HG03460 (cell line): ENCODE data around the gene ARL15.

Source experiments
- ATAC-seq: cut with Tn5 transposase; IDR thresholded peaks from one replicate; pipeline ENCODE4 v1.9.1; 2021; ENCODE audit not compliant: unreplicated experiment

The ARL15 gene

DNA sequence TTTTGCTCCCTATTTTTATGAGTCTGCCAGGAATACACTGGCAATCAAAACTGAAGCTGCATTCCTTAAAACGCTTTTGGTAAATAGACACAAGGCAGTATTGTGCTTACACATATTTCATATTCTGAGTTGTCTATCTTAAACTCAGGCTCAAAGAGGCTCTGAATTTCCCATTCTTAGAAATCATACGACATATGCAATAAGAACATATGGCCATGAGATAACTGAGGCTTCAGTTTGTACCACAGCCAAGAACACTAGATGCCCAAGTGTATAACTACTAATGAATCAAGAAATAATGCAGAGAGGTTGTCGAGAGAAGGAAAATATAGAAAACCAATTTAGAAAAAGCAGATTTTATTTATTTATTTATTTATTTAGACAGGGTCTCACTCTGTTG is 392.5 kb downstream of the ARL15 start:
- no peak for ATAC-seq

DNA sequence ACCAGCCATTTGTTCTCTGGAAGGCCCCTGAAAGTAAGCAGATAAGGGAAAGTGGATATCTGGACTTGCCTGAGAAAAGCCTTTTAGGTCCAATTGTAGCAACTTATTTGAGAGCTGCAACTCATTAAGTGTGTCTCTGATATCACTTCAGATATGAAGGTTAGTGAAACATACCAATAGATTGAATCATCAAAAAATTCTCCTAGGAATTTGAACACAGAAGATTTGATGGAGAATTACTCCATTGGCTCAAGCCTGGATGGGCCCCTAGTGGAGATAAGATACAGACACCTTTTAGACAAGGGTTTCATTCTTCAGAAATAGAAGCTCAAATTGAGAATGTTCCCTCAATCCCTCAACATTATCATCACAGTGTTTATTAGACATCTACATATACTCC is 393.3 kb downstream of the ARL15 start:
- no peak for ATAC-seq

DNA sequence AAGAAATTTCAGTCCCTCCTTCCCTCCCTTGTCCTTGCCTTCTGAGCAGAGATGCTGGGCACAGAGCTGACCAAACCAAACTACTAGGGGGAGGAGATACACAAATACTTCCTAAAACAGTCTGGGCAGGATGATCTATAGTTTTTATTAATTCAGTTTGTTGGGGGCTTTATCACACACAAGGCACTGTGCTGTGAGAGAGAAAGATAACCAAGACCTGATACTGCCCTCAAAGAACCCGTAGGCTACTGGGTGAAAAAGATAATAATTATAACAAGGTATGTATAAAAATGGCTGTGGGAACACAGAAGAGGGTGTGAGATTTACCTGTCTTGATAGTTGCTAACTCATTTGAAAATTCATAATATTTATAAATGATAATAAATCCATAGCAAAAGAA is 395.3 kb downstream of the ARL15 start:
- ATAC-seq = no peak

DNA sequence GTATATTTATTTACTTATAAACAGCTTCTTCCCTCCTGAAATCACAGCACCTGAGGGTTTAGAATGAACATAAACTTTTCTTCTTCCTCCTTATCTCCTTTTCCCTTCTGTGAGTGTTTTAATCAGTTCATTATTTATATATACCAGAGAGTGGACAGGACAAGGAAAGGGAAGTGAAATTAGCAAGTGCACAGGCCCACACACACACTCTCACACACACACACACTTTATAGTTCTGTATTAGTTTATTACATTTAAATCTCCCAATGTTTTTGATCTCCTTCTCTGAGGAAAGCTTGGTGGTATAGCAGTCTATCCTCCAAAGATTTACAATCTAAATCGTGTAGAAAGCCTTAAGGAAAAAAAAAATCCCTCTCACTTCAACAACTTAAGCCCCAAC is 396.4 kb downstream of the ARL15 start:
- ATAC-seq = no peak

DNA sequence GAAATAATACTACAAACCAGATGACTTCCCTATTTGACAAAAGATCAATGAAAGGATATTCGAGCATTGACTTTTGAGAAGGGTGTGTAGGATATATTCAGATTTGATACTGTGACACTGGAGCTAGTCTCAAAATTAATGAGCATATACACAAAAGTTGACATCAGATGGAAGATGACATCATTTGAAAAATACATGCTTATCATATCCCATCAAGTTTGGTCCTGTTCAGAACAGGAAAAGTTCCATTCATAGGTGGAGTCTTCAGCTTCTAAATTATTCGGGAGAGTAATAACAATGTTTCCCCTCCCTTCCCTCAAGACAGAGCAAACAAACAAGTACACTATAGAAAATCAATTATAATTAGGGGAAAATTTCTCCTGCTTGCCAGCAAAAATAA is 401.6 kb downstream of the ARL15 start:
- ATAC-seq = no peak

DNA sequence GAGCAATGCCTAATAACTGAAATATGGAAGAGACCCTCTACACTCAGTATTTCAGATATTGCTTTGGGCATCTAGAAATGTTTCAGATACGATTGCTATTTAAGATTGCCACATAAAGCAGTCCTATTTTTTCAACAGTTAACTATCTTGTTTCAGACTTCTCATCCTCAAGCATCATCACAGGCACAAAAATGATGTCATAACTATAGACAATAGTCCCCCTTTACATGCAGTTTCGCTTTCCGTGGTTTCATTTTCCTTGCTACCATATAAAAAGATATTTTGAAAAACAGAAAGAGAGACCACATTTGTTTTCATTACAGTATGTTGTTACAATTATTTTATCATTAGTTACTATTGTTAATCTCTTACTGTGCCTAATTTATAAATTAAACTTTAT is 402.5 kb downstream of the ARL15 start:
- ATAC-seq = no peak

DNA sequence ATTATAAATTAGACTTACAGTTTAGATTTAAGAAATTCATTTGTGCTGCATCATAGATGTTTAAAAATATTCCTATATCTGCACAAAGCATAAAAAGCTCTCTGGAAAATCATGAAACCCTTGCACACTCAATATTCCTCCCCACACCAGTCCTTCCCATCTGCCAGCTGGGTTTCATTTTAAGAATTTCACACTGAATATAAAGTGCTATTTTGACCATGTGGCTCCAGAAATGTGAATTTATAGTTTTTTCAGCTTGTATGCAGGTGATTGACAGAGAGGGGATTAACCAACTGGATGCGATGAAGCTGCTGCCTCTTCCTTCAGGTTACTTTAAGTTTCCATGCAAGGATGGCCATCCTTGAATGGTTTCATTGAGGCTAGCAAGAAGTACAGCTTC is 403.6 kb downstream of the ARL15 start:
- no peak for ATAC-seq

DNA sequence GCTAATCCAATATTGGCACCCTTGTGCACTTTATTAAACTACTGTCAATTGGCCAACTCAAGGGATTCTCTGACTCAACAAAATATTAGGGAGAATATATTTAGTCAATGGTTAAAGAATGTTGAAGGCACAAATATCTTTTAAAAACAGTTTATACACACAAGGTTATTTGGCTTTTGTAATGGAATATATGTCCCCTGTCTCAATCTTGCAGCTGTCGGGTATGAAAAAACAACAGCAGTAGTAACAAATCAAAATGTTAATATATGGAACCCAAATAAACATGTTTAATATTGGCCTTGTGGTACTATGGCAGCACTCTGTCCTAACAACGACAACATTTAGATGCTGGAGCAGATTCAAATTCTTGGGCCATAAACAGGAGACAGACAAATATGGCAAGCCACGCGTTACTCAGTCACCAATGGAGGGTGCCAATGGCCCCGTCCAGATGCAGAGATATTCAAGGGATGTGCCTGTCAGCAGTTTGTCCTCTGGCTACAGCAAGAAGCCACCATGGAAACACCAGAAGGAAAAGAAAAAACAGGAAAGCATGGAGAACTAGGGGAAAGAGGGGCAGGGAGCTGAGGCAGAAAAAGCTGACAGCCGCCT is 408.0 kb downstream of the ARL15 start:
- no peak for ATAC-seq

DNA sequence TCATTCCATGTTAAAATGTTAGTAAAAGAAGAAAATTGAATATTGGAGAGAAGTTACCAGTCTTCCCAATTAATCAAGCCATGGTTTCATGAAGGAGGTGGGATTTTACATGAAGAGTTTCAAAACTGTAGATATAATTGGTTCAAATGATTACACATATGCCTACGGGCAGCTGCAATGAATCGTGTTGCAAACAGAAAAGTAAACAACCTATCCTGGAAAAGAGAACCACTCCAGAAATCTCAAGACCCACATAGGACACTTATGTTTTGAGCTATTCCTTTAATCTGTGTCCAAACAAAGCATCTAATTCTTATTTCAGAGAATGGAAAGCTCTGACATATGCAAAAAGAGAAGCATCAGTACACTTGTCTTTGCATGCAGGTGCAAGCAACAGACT is 409.7 kb downstream of the ARL15 start:
- no peak for ATAC-seq

DNA sequence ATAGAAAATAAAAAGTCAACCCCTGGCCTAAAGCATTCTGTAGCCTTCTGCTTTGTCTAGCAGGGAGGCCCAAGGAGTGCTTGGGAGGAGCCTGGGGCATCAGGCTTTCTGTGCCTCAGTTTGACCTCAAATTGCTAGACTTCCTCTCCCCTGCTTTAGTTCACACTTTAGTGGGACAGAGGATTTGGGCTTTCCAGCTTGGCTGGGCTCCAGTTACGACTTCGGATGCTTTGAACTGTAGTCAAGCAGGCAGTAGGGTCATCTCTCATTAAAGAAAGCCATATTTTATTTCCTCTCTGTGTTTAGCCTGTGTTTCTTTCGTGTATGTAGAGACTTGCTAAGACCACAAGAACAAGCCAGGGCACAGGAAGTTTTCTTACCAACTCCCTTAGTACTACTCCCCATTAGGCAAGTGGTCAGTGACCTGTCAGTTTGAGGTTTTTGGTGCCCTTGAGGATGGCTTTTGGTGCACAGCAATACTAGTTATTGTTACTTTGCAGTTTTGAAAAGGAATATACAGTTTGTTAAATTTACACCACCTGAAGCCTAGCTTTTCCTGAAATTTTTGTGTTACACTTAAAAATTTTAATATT is 415.2 kb downstream of the ARL15 start:
- ATAC-seq = no peak

DNA sequence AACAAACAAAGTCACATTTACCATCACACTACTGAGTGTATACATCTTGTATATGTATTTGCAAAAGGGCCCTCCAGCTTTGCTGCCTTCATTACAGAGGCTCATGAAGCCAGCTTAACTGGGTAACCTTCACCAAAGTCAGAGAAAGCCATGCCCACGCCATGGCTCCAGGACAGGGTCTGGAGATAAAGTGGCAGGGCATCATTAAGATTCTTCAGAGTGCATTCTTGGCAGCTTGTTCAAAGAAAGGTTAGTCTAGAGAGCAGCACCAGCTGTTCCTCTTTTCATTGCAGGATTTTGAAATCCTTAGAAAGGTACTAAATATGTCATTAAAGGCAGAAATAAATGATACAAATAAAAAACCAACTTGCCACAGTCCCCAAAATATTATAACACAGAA is 416.7 kb downstream of the ARL15 start:
- no peak for ATAC-seq

DNA sequence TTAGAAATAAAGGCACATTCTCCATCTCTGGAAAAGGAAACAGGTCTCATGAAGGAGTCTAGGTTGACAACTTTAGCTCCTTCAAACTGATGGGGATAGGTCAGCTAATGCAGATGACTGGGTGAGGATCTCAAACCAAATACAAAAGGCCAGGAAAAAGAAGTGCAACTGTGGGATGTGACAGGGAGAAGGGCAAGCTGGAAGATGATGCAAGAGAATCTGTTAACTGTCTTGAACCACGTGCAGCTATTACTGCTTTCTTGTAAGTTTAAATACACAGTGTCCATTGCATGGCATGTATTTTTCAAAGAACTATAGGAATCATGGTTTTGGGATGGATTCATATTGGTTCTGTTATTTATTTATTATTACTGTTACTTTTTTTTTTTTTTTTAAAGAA is 418.1 kb downstream of the ARL15 start:
- no peak for ATAC-seq

DNA sequence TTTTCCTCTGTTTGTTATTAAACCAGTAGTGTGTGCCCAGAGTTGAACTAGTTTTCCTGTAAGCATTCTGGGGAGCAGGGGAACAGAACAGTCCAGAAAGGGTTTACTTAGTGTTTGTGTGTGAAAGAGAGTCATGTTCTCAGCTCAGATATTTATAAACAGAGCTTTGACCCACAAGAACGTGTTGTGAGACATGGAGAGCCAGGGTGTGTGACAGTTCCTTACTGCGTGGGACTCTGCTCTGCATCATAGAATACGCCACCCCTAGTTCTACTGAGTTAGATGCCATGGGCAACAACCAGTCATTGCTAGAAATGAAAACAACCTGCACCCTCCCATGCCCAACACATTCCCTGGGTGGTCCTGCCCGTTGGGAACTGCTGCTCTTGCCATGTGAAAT is 419.2 kb downstream of the ARL15 start:
- no peak for ATAC-seq

DNA sequence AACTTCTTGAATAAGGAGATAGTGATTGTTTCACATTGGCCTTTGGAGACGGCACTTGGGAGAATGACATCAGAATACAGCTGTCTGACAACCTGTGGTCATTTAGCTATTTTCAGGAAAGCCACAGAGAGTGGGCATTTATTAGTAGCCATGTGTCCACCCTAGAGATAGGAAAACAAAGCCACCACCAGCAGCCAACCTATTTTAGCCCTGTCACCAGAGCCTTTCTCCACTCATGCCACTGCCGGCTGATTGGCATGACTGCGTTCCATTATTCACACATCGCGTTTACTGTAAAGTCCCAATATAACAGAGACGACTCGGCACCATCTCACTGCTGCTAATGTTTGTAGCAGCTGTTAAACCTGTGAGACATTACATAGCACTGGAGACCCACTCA is 419.9 kb downstream of the ARL15 start:
- ATAC-seq = no peak

DNA sequence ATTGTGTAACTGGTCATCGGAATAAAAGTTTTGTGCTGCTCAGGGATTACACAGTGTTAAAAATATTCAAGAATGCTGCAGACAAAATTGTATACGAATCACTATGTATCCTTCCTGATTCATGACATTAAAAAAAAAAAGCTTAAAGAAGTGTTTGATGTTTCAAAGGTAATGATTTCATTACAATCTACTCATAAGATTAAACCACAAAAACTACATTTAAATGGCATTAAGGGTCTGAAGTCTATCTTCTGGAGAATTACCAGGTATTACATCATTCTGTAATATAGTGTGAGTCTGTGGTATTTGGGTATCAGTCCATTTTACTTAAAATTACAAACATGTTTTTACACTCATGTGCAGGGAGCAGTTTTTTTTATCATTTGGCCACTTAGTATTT is 425.5 kb downstream of the ARL15 start:
- no peak for ATAC-seq

DNA sequence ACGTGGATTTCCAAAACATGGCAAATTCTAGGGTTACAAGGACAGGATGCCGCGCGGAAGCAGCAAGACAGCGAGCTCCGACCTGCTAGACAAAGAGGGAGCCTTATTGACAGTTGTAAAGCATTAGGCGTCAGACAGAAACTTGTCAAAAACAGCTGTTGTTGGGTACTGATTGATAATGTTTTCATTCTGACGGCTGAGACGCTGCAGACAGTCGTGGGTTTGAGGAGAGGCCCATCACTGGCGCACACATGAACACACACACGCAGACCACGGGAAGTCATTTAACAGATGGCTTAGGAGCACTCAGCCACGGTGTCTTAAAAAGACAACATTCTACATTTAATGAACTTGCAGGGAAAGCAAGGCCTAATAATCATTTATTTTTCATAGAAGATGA is 426.0 kb downstream of the ARL15 start:
- ATAC-seq = no peak

DNA sequence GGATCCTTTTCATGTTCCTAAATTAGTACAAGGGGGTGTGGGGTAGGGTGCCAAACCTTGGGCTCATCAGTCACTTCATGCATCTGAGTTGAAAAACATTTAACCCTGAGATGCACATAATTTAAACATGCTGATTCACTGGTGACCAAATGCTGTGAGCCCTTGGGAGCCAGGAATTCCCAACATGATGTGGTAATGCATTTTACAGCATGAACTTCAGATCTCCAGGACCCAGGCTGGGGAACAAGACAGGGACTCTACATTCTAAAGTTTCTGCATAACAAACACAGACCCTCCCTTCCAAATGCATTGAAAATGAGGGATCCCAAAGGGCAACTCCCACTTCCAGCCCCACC is 427.7 kb downstream of the ARL15 start:
- no peak for ATAC-seq

DNA sequence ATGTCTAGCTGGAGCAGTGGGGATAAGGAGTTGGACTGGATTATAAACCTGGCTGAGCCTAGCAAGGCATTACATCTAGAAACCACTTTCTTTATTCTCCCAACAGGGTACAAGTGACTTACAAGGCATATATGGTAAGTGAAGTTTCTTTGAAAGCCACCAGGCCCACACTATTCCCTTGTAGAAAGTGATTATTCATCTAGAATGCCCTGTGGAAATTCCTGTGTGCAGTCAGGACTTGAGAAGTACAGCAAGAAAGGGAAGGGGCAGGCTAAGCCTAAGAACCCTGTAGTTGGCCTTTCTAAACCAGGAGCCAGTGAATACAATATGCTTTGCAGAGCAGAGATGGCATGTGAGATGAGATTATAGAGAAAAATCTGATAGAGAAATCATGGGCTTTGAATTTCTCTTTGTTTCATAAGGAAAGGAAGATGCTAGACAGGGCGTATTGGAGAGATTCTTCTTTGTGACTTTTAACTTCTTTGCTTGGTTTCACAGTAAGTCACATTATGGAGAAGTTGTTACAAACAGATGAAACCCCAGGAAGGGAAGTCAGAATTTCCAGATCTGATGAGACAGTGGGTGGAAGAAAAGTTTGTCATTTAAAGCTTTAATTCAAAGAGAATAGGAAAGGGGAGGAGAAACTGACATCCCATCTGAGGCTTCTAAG is 428.2 kb downstream of the ARL15 start:
- ATAC-seq = no peak

DNA sequence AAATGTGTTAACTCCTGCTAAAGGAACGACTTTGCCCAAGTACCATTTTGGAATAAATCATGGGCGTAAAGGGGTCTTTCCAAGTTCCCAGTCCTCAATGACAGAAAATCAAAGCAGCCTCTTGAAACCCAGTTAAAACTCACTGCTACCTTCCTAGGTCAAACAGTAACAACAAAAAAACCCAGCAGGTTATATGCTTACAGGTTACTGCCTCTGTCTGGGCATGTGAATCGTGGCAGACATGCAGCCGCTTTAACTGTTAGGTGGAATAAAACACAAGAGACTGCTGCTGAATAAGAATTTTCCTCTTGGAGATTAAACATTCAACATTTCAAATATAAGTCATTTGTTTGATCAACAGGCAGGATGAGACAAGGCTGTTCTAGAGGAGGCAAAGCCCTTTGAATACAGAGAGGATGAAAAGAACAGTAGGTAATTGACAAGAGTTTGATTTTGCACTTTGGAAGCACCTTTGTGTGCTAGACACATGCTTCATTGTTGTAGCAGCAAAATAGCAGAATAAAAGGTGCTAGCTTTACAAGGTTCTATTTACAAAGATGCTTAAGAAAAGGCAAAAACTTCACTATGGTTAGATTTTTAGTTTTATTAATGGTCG is 430.6 kb downstream of the ARL15 start:
- no peak for ATAC-seq

DNA sequence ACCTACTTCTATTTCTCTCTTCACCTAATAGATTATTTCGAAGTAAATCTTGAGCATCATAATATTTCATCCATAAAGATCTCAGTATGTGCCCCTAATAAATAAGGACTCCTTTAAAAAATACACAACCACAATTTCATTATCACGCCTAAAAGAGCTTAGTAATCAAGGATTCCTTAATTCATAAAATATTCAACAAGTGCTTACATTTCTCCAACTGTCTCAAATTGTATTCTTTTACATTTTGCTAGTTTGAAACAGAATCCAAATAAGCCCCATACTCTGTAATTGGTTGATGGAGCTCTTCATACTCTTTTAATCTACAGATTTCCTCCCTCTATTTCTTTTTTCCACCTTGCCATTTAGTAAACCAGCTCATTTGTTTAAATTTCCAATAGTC is 432.4 kb downstream of the ARL15 start:
- no peak for ATAC-seq

DNA sequence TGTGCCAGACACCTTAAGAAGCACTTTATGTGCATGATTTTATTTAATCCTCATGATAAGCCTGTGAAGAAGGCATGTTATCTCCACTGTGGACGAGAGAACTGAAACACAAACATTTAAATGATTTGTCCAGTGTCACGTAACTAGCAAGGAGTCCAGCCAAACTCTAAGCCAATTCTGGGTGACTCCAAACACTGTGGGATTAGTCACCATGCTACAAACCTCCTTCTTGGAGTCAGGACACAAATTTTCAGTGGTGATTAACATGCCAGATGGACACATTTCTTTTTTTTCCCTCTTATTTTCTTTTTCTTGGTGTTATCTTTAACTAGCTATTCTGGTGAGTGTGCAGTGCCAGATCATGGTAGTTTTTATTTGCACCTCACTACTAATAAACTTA is 433.1 kb downstream of the ARL15 start:
- ATAC-seq = no peak

DNA sequence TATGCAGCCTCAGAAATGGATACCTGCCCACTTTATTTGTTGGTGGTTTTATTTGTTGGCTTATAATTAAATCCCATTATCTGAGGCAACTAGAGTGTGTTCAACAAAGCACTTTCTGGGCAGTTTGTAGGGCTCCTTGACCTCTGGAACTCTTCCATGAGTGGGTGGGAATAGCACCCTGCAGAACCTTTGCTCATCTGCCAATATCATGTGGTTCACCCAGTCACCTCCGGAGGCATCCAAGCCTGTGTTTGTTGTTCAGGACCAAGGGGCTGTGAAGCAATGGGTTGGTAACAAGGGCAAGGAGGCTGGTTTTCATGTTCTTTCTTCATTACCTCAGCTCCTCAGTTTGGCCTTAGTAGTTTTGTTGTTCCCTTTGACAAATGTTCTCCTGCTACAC is 436.0 kb downstream of the ARL15 start:
- no peak for ATAC-seq

DNA sequence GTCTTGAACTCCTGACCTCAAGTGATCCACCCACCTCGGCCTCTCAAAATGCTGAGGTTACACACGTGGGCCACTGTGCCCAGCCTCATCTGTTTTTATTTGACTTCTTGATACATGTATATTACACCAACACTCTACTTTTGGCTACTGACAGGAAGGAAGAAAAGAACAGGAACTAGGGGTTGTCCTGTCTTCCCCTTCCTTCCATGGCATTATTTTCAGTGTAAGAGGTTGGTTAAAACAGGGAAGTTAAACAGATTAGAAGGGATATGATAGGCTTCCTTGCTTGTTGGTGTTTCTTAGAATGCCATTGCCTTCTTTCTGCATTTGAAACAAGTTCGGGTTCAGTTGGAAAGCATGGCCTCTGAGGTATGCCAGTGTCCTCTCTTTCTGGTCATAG is 437.1 kb downstream of the ARL15 start:
- no peak for ATAC-seq
